Pancreas (tissue), 10 donors: ENCODE measurements around the gene HNMT. TPM values are rescaled to one million over a fixed set of nuclear protein-coding genes. Genes with fewer than 3 reads are reported as not detected.

Source experiments
- ATAC-seq, 4 donors: fragments of 200-7000 bp; cut with Tn5 transposase; one replicate each; pipeline versions ENCODE4 v1.8.0 to v1.9.1; 2020; ENCODE audit warnings: mild to moderate bottlenecking in 4 of 4, moderate library complexity in 4 of 4
- DNase-seq, 6 donors: peaks; one replicate each; pipeline ENCODE4 v3.0.0-alpha.2; 2020
- FAIRE-seq: peaks from 2 replicates; lab custom pipeline; 2012; peaks lifted over from hg19 to GRCh38; lab: Jason Lieb, UNC
- H3K27ac ChIP-seq, 4 donors: fragments of 200-600 bp; sonication (generic); 1 replicate in 3 of 4; 2 replicates in 1 of 4; pipeline versions ENCODE4 v1.5.0 to v1.8.0; 2020
- H3K27me3 ChIP-seq, 4 donors: fragments of 200-600 bp; one replicate each; pipeline ENCODE4 v1.8.0; 2021
- H3K36me3 ChIP-seq, 3 donors: fragments of 200-600 bp; sonication (generic) in 1 of 3; one replicate each; pipeline versions ENCODE4 v1.5.0 to v1.8.0; 2020 to 2021
- H3K4me1 ChIP-seq, 3 donors: fragments of 200-600 bp; one replicate each; pipeline ENCODE4 v1.8.0; 2021
- H3K4me3 ChIP-seq, 4 donors: fragments of 200-600 bp; sonication (generic) in 2 of 4; one replicate each; pipeline versions ENCODE4 v1.5.0 to v1.8.0; 2020 to 2021
- H3K9me3 ChIP-seq, 4 donors: fragments of 200-600 bp; one replicate each; pipeline ENCODE4 v1.8.0; 2021
- CTCF ChIP-seq, 4 donors: fragments of 200-600 bp; sonication (generic) in 3 of 4; IDR thresholded peaks; one replicate each; pipeline versions ENCODE4 v1.5.0 to v1.8.0; 2021; ENCODE audit warnings: antibody characterized with exemption in 4 of 4
- WGBS, 2 donors: extraction: QIAGEN DNeasy Blood & Tissue Kit; methylation state at CpG; one replicate each; pipeline ENCODE4 v1.1.7; 2013; 5-methylcytosine and 5-hydroxymethylcytosine counted together
- intact Hi-C, 3 donors: fragments of 100-400 bp; cut with DNase I; formaldehyde crosslinking; loops; one replicate each; pipeline versions ENCODE4 v1.11.1 to v1.14.2; 2022
- polyA plus RNA-seq, 2 donors: library from polyadenylated mRNA; stranded (reverse); fragments of 200-250 nt; gene quantifications; one replicate each; pipeline ENCODE4 v1.2.3, GENCODE V29; 2013
- total RNA-seq, 6 donors: library from RNA; stranded (reverse); fragmentation: NEBNext Ultra II Directional in 4 of 6; extraction: Animal tissue kit (Norgen Biotek cat#: 25700) in 4 of 6; gene quantifications; one replicate each; pipeline versions ENCODE4 v1.2.1 to v1.2.4, GENCODE V29; 2021 to 2023
- donor health status: healthy with polysubstance abuse.
- donor health status: DM: no; HTN: no; CAD: no; lungs with moderate emphysema.
- donor health status: DM: no; HTN: no; CAD: no.
- donor health status: control.
- donor health status: control.
- donor health status: Bipolar disorder and iron deficiency.
- donor health status: DM: yes; HTN: yes; CAD: no.
- donor health status: DM: no; HTN: no; CAD: no.
- donor health status: DM: no; HTN: no; CAD: no.
- donor health status: DM: yes; HTN: yes; CAD: no.

The HNMT gene
- total and polyA plus RNA-seq, 8 donors, result 14.8 to 44.6 (median 25.1) TPM

GRCh38 chr2:138026111-138027020, 62.1 kb downstream of the HNMT start:
- H3K9me3 ChIP-seq, result no peaks in the 10 kb centered on the region
- H3K36me3 ChIP-seq, result no peaks in the 10 kb centered on the region
- H3K4me3 ChIP-seq, result no peak overlapping the region
- H3K27me3 ChIP-seq, result no peaks in the 10 kb centered on the region
- no peak for ATAC-seq
- no peak overlapping the region for H3K27ac ChIP-seq
- no peak for DNase-seq
- no peak for TF ChIP-seq CTCF (IDR thresholded peaks at IDR 0.05)
- no peak for FAIRE-seq
- no peaks in the 10 kb centered on the region for H3K4me1 ChIP-seq
- WGBS, 2 donors, result 85 to 90% methylated on average over 6 of the region's 6 CpGs
- intact Hi-C loops, result no loop called here

- H3K27ac ChIP-seq, result no peak overlapping the region
- H3K4me1 ChIP-seq, result no peaks in the 10 kb centered on the region
- no peak overlapping the region for H3K4me3 ChIP-seq
- no peaks in the 10 kb centered on the region for H3K27me3 ChIP-seq
- FAIRE-seq, result no peak
- no peaks in the 10 kb centered on the region for H3K9me3 ChIP-seq
- 72 to 80% methylated on average over 2 of the region's 2 CpGs for WGBS, 2 donors
- peak in 2 of 4 donors; percentile 49 to 75 for ATAC-seq
- TF ChIP-seq CTCF (IDR thresholded peaks at IDR 0.05), result no peak
- DNase-seq, result no peak
- intact Hi-C loops, result no loop called here
- H3K36me3 ChIP-seq, result no peaks in the 10 kb centered on the region
These were observed 64.3 kb downstream of the HNMT start for GRCh38 chr2:138028538-138028937.

- intact Hi-C loops, result no loop called here
- ATAC-seq (no peak), FAIRE-seq (no peak), DNase-seq (no peak)
- H3K9me3 ChIP-seq, result no peaks in the 10 kb centered on the region
- no peaks in the 10 kb centered on the region for H3K36me3 ChIP-seq
- H3K4me3 ChIP-seq, result no peak overlapping the region
- TF ChIP-seq CTCF (IDR thresholded peaks at IDR 0.05), result no peak
- H3K4me1 ChIP-seq, result no peaks in the 10 kb centered on the region
- H3K27ac ChIP-seq, result no peak overlapping the region
- no peaks in the 10 kb centered on the region for H3K27me3 ChIP-seq
These were observed 65.0 kb downstream of the HNMT start for GRCh38 chr2:138029276-138029675.

- no peak for TF ChIP-seq CTCF (IDR thresholded peaks at IDR 0.05)
- Histone ChIP-seq H3K27me3 (no peaks in the 10 kb centered on the region), H3K9me3 (no peaks in the 10 kb centered on the region), H3K36me3 (no peaks in the 10 kb centered on the region), H3K4me3 (no peak overlapping the region), H3K27ac (no peak overlapping the region), H3K4me1 (no peaks in the 10 kb centered on the region)
- no peak for DNase-seq
- intact Hi-C loops, result no loop called here
- no peak for FAIRE-seq
- WGBS, 2 donors, result 85 to 92% methylated on average over 3 of the region's 3 CpGs
- no peak for ATAC-seq
These were observed 66.2 kb downstream of the HNMT start for GRCh38 chr2:138030459-138030858.

GRCh38 chr2:138032334-138032733, 68.1 kb downstream of the HNMT start:
- FAIRE-seq (no peak), DNase-seq (no peak), ATAC-seq (no peak)
- intact Hi-C loops, result no loop called here
- H3K36me3 ChIP-seq, result no peaks in the 10 kb centered on the region
- H3K27me3 ChIP-seq, result no peaks in the 10 kb centered on the region
- no peak overlapping the region for H3K4me3 ChIP-seq
- H3K9me3 ChIP-seq, result no peaks in the 10 kb centered on the region
- no peaks in the 10 kb centered on the region for H3K4me1 ChIP-seq
- no peak for TF ChIP-seq CTCF (IDR thresholded peaks at IDR 0.05)
- H3K27ac ChIP-seq, result no peak overlapping the region
- WGBS, 2 donors, result 45 to 55% methylated on average over 2 of the region's 2 CpGs
